ENCODE measurements around the gene CCNL1.
A peak's percentile ranks its signal among the peaks of the same experiment; 100 is the strongest.

Gene CCNL1

GRCh38 chr3:157159762-157160657 lies at the start of gene CCNL1:
CCNL1 (minus strand) TSS chr3:157160147; CDS start chr3:157160094, 53 bp downstream.
- no peaks in the 10 kb centered on the region for H3K27me3 ChIP-seq (ENCODE audit: insufficient read depth, low read depth)
- H3K9ac ChIP-seq, result peak within 1 kb of the TSS; percentile 97
- peak within 1 kb of the TSS; percentile 98 for H3K4me2 ChIP-seq
- peaks cover 36% of the 10 kb centered on the region for H3K36me3 ChIP-seq (ENCODE audit: insufficient read depth)
- peak within 1 kb of the TSS; percentile 48 for H2AFZ ChIP-seq (ENCODE audit: low read depth)
- TF ChIP-seq, protein P1, sequence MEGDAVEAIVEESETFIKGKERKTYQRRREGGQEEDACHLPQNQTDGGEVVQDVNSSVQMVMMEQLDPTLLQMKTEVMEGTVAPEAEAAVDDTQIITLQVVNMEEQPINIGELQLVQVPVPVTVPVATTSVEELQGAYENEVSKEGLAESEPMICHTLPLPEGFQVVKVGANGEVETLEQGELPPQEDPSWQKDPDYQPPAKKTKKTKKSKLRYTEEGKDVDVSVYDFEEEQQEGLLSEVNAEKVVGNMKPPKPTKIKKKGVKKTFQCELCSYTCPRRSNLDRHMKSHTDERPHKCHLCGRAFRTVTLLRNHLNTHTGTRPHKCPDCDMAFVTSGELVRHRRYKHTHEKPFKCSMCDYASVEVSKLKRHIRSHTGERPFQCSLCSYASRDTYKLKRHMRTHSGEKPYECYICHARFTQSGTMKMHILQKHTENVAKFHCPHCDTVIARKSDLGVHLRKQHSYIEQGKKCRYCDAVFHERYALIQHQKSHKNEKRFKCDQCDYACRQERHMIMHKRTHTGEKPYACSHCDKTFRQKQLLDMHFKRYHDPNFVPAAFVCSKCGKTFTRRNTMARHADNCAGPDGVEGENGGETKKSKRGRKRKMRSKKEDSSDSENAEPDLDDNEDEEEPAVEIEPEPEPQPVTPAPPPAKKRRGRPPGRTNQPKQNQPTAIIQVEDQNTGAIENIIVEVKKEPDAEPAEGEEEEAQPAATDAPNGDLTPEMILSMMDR (conservative IDR thresholded peaks at IDR 0.05; ENCODE audit: low read depth, low read length), result no peak; the same call in 1 of the 2 replicates
- H3K79me2 ChIP-seq (ENCODE audit: insufficient read depth, low read depth), result peaks cover 64% of the 10 kb centered on the region
- H3K27ac ChIP-seq, result peak within 1 kb of the TSS; percentile 99
- peak within 1 kb of the TSS; percentile 97 for H3K4me3 ChIP-seq (IDR thresholded peaks at IDR 0.05; ENCODE audit: insufficient read depth, low read depth, low read length)
- H3K4me1 ChIP-seq (ENCODE audit: low read depth, poor library complexity, severe bottlenecking), result peaks cover 61% of the 10 kb centered on the region
- H4K20me1 ChIP-seq (ENCODE audit: insufficient read depth), result peaks cover 42% of the 10 kb centered on the region

- H2AFZ ChIP-seq (ENCODE audit: low read depth), result no peak overlapping the region
- H3K9ac ChIP-seq, result no peak overlapping the region
- H4K20me1 ChIP-seq (ENCODE audit: insufficient read depth), result no peaks in the 10 kb centered on the region
- TF ChIP-seq, protein P1 (conservative IDR thresholded peaks at IDR 0.05; ENCODE audit: low read depth, low read length), result no peak
- no peak overlapping the region for H3K4me2 ChIP-seq
- no peaks in the 10 kb centered on the region for H3K36me3 ChIP-seq (ENCODE audit: insufficient read depth)
- no peaks in the 10 kb centered on the region for H3K79me2 ChIP-seq (ENCODE audit: insufficient read depth, low read depth)
- H3K27ac ChIP-seq, result no peak overlapping the region
- no peaks in the 10 kb centered on the region for H3K27me3 ChIP-seq (ENCODE audit: insufficient read depth, low read depth)
- H3K4me3 ChIP-seq (IDR thresholded peaks at IDR 0.05; ENCODE audit: insufficient read depth, low read depth, low read length), result no peak overlapping the region
- H3K4me1 ChIP-seq (ENCODE audit: low read depth, poor library complexity, severe bottlenecking), result peaks cover 4% of the 10 kb centered on the region
Measured at GRCh38 chr3:157204880-157205279, 44.9 kb upstream of the CCNL1 start.

- no peak overlapping the region for H3K4me2 ChIP-seq
- no peak overlapping the region for H3K27ac ChIP-seq
- H3K4me3 ChIP-seq (IDR thresholded peaks at IDR 0.05; ENCODE audit: insufficient read depth, low read depth, low read length), result no peak overlapping the region
- H3K79me2 ChIP-seq (ENCODE audit: insufficient read depth, low read depth), result no peaks in the 10 kb centered on the region
- no peak overlapping the region for H3K9ac ChIP-seq
- TF ChIP-seq, protein P1 (conservative IDR thresholded peaks at IDR 0.05; ENCODE audit: low read depth, low read length), result peak; percentile 63
- no peaks in the 10 kb centered on the region for H3K36me3 ChIP-seq (ENCODE audit: insufficient read depth)
- no peaks in the 10 kb centered on the region for H4K20me1 ChIP-seq (ENCODE audit: insufficient read depth)
- H2AFZ ChIP-seq (ENCODE audit: low read depth), result no peak overlapping the region
- peaks cover 4% of the 10 kb centered on the region for H3K4me1 ChIP-seq (ENCODE audit: low read depth, poor library complexity, severe bottlenecking)
- H3K27me3 ChIP-seq (ENCODE audit: insufficient read depth, low read depth), result no peaks in the 10 kb centered on the region
Measured at GRCh38 chr3:157204431-157204830, 44.5 kb upstream of the CCNL1 start.

DNA sequence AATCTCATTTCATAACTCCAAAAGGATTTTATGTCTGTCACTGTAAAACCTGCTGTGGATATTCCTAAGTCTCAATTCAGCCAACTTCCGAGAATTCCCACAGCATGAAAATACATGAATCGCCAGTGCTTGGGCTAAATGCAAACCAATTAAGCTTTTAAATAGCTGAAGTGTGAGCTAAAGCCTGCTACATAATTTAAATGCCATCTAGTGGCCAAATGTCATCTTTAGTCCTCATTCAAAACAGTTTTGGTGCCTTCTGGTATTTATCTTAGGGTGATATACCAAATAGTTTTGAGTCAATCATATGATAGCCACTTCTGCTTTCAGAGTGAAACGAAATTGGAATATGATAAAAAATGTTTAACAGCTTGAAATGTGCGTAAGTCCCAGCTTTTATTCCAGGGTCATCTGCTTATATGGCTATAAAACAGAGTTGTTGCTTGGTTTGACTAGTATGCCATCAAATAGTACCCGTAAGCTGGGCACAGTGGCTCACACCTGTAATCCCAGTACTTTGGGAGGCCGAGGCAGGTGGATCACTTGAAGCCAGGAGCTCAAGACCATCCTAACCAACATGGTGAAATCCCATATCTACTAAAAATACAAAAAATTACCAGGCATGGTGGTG lies 41.8 kb upstream of the CCNL1 start:
- Histone ChIP-seq H3K79me2 (ENCODE audit: insufficient read depth, low read depth) (no peaks in the 10 kb centered on the region), H4K20me1 (ENCODE audit: insufficient read depth) (no peaks in the 10 kb centered on the region), H3K9ac (no peak overlapping the region), H3K4me3 (IDR thresholded peaks at IDR 0.05; ENCODE audit: insufficient read depth, low read depth, low read length) (no peak overlapping the region), H2AFZ (ENCODE audit: low read depth) (no peak overlapping the region), H3K27me3 (ENCODE audit: insufficient read depth, low read depth) (no peaks in the 10 kb centered on the region), H3K27ac (no peak overlapping the region), H3K36me3 (ENCODE audit: insufficient read depth) (no peaks in the 10 kb centered on the region), H3K4me2 (no peak overlapping the region), H3K4me1 (ENCODE audit: low read depth, poor library complexity, severe bottlenecking) (peaks cover 4% of the 10 kb centered on the region)
- TF ChIP-seq, protein P1 (conservative IDR thresholded peaks at IDR 0.05; ENCODE audit: low read depth, low read length), result peak; percentile 71

All from KMS-11 (cell line).